Measurements from ENCODE around the gene AHDC1.
A peak's percentile ranks its signal among the peaks of the same experiment; 100 is the strongest.

- TF ChIP-seq ERF (CRISPR knock-in tag; IDR thresholded peaks at IDR 0.05) = peak; percentile 30; the same call in 1 of the 2 replicates
- TF ChIP-seq CHCHD3 (CRISPR knock-in tag; IDR thresholded peaks at IDR 0.05) = no peak
- TF ChIP-seq ZNF395 (CRISPR knock-in tag; IDR thresholded peaks at IDR 0.05) = peak; percentile 78
- no peak for TF ChIP-seq XRCC3 (IDR thresholded peaks at IDR 0.05)
- TF ChIP-seq NRF1 (conservative IDR thresholded peaks at IDR 0.05 in 1 of 2, IDR thresholded peaks at IDR 0.05 in 1 of 2) = peak; percentile 42 to 59; a peak in 3 of 4 replicates
- no peak for TF ChIP-seq ELF4 (CRISPR knock-in tag; IDR thresholded peaks at IDR 0.05)
- TF ChIP-seq ZNF512 (tag; IDR thresholded peaks at IDR 0.05) = no peak
- no peak for TF ChIP-seq TAF1 (IDR thresholded peaks at IDR 0.05; ENCODE audit: control insufficient read depth, extremely low read depth, insufficient read depth, low read length, severe bottlenecking)
- TF ChIP-seq CHD4 (IDR thresholded peaks at IDR 0.05; ENCODE audit: insufficient read depth, insufficient replicate concordance, low read depth, low read length, poor library complexity, severe bottlenecking) = no peak
- no peak for TF ChIP-seq CTCF (IDR thresholded peaks at IDR 0.05 in 2 of 3, conservative IDR thresholded peaks at IDR 0.05 in 1 of 3; ENCODE audit: insufficient read depth in 2 of 3, low read depth in 1 of 3, low read length in 3 of 3)
- no peak for TF ChIP-seq SMAD1 (IDR thresholded peaks at IDR 0.05; ENCODE audit: low read depth, low read length, partially characterized antibody)
Measured at GRCh38 chr1:27528818-27529703, 74.9 kb downstream of the AHDC1 start.

All from K562 (cell line).